ENCODE results near the gene SCT. TPM values are rescaled to one million over a fixed set of nuclear protein-coding genes. Genes with fewer than 3 reads are reported as not detected.

Gene SCT
- total and polyA plus RNA-seq, 2 of the 8 experiments (the other 6 are each of a cell fraction or from before 2014, with no cell fraction given) = 1.7 to 2.0 TPM

DNA sequence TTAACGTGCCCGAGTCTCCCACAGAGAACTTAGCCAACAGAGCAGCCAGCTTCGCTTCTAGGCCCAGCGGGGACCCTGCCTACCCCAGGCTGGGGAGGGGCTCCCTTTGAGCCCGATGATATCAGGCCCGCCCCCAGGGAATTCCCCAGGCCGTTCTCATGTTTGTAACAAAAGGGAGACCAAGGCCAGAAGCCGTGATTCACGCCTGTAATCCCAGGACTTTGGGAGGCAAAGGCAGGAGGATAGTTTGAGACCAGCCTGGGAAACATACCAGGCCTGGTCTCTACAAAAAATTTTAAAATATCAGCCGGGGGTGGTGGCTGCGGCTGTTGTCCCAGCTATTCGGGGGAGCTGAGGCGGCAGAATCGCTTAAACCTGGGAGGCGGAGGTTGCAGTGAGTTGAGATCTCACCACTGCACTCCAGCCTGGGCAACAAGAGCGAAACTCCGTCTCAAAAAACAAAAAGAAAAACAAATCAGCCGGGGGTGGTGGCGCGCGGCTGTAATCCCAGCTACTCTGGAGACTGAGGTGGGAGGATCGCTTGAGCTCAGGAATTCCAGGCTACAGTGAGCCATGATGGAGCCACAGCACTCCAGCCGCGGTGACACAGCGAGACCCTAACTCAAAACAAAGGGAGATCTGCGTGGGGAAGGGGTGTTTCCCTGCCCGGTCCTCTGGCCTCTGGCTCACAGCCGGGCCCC is 11.8 kb upstream of the SCT start:
- FAIRE-seq (peak; percentile 60), DNase-seq (ENCODE audit: low read depth in 1 of 2, low spot score in 2 of 2) (peak in 1 of 2 experiments; percentile 63)
- Histone ChIP-seq H3K4me1 (replicated peaks in 1 of 4; ENCODE audit: control insufficient read depth in 3 of 4, insufficient read depth in 4 of 4, low read length in 3 of 4) (peaks cover 0 to 30% (median 20%) of the 10 kb centered on the region in 4 experiments; a peak in 6 of 7 replicates), H4K20me1 (replicated peaks in 1 of 2; ENCODE audit: control insufficient read depth in 1 of 2, insufficient read depth in 2 of 2, low read length in 2 of 2) (peaks cover 0 to 5% of the 10 kb centered on the region in 2 experiments), H3K23me2 (ENCODE audit: low read depth, low read length) (peaks cover 21% of the 10 kb centered on the region; the same call in 1 of the 2 replicates), H2BK120ac (replicated peaks; ENCODE audit: low read depth, low read length) (peak overlapping the region; percentile 64), H3K23ac (ENCODE audit: insufficient read length) (no peak overlapping the region), H3K18ac (ENCODE audit: extremely low read depth, low read length) (peak overlapping the region; percentile 87), H3K9me3 (ENCODE audit: insufficient read depth in 2 of 2, low read depth in 1 of 2, low read length in 1 of 2) (no peaks in the 10 kb centered on the region; a peak in 1 of 4 replicates), H3K14ac (ENCODE audit: insufficient read length) (no peak overlapping the region), H2AK5ac (ENCODE audit: low read depth, low read length) (no peak overlapping the region; the same call in 1 of the 2 replicates), H2BK5ac (ENCODE audit: low read depth, low read length) (no peak overlapping the region), H3K36me3 (ENCODE audit: control insufficient read depth in 2 of 4, insufficient read depth in 4 of 4, low read length in 3 of 4) (peaks cover 0 to 2% (median 0%) of the 10 kb centered on the region in 4 experiments; a peak in 1 of 8 replicates), H2BK20ac (ENCODE audit: low read length) (no peak overlapping the region; the same call in 1 of the 2 replicates), H2AFZ (ENCODE audit: low read length) (no peak overlapping the region), H3K79me2 (ENCODE audit: control insufficient read depth in 1 of 2, insufficient read depth in 2 of 2, low read length in 2 of 2) (no peaks in the 10 kb centered on the region), H2BK15ac (ENCODE audit: low read length) (no peak overlapping the region; the same call in 1 of the 2 replicates), H3K79me1 (ENCODE audit: low read depth, low read length) (no peaks in the 10 kb centered on the region), H4K5ac (ENCODE audit: insufficient read length, low read depth, low read length) (peak overlapping the region; percentile 9), H3K56ac (replicated peaks; ENCODE audit: insufficient read length, low read depth, low read length) (no peak overlapping the region), H3K4me3 (ENCODE audit: extremely low read depth in 1 of 4, insufficient read depth in 2 of 4, low read depth in 3 of 4, low read length in 4 of 4) (peak overlapping the region; percentile 34 to 60 (median 48)), H3K4me2 (ENCODE audit: insufficient read depth in 1 of 2, low read depth in 2 of 2, low read length in 2 of 2) (peak overlapping the region; percentile 81 to 91), H4K91ac (replicated peaks; ENCODE audit: insufficient read length, low read length) (peak overlapping the region; percentile 95), H3K9ac (replicated peaks in 1 of 4; ENCODE audit: extremely low read depth in 1 of 4, low read depth in 3 of 4, low read length in 3 of 4) (peak overlapping the region in 3 of 4 experiments; percentile 45 to 56 (median 50); a peak in 6 of 7 replicates), H2BK12ac (ENCODE audit: low read depth, low read length) (peak overlapping the region; percentile 96), H3K27ac (ENCODE audit: low read depth, low read length) (peak overlapping the region; percentile 78), H4K8ac (ENCODE audit: extremely low read depth, insufficient read depth, low read length) (peak overlapping the region; percentile 93; the same call in 1 of the 2 replicates), H3K4ac (replicated peaks; ENCODE audit: insufficient read length, low read depth, low read length) (no peak overlapping the region), H3K27me3 (replicated peaks in 1 of 4; ENCODE audit: control insufficient read depth in 3 of 4, extremely low read depth in 1 of 4, insufficient read depth in 3 of 4, low read length in 3 of 4) (peaks cover 21 to 49% (median 43%) of the 10 kb centered on the region in 4 experiments)
- 5% methylated on average over 28 of the region's 28 CpGs; no CpG with 5 or more reads in 1 of the 2 experiments for WGBS, 2 experiments (ENCODE audit: extremely low coverage in 1 of 2, insufficient coverage in 1 of 2, insufficient read length in 1 of 2, insufficient replicate concordance in 2 of 2, low coverage in 1 of 2, low lambda C conversion rate in 2 of 2, missing lambda C conversion rate in 1 of 2)
- CTCF ChIA-PET (ENCODE audit: partially characterized antibody) = interaction anchor here (0.6 to 2.0 kb wide), 6 partner anchors 21 to 131 kb away, joined by 3 to 10 read pairs (median 3); no protein-coding TSS in a partner anchor
- POLR2A ChIA-PET (ENCODE audit: partially characterized antibody) = interaction anchor here (0.6 to 3.6 kb wide), 30 partner anchors 10 to 437 kb away, joined by 3 to 20 read pairs (median 4); partner anchors contain the start of genes IRF7, SCT and TALDO1
- no peak for TF ChIP-seq SUZ12 (IDR thresholded peaks at IDR 0.05; ENCODE audit: low read length)
- no peak for TF ChIP-seq GTF2F1 (IDR thresholded peaks at IDR 0.05; ENCODE audit: borderline replicate concordance, low read depth, low read length)
- peak; percentile 69 for TF ChIP-seq TAF1 (IDR thresholded peaks at IDR 0.05; ENCODE audit: low read depth, low read length)
- TF ChIP-seq TEAD4 (IDR thresholded peaks at IDR 0.05; ENCODE audit: low read depth, low read length) = peak; percentile 76; the same call in 1 of the 2 replicates
- no peak; the same call in 1 of the 2 replicates for TF ChIP-seq SP4 (IDR thresholded peaks at IDR 0.05; ENCODE audit: low read length)
- TF ChIP-seq POLR2AphosphoS5 (IDR thresholded peaks at IDR 0.05; ENCODE audit: low read depth, low read length) = peak; percentile 59
- 0 out of 2 replicates have a peak, but pooled peaks have one; percentile 12 for TF ChIP-seq TBP (IDR thresholded peaks at IDR 0.05; ENCODE audit: low read depth, low read length)
- TF ChIP-seq EP300 (IDR thresholded peaks at IDR 0.05; ENCODE audit: borderline replicate concordance in 1 of 2, low read depth in 2 of 2, low read length in 2 of 2) = no peak
- no peak for TF ChIP-seq CEBPB (IDR thresholded peaks at IDR 0.05; ENCODE audit: low read depth, low read length)
- TF ChIP-seq SRF (IDR thresholded peaks at IDR 0.05; ENCODE audit: low read depth, low read length) = no peak
